Parathyroid adenoma (tissue), 2 donors: ENCODE data around the gene NEDD4L.

Experiments
- H2AFZ ChIP-seq: fragments of 300-600 bp; sonication (generic); one replicate; pipeline ENCODE4 v1.7.0; 2017; ENCODE audit warnings: antibody characterized with exemption, mild to moderate bottlenecking
- H3K27ac ChIP-seq: fragments of 300-600 bp; sonication (generic); one replicate; pipeline ENCODE4 v1.7.0; 2017
- H3K27me3 ChIP-seq: fragments of 300-600 bp; sonication (generic); one replicate; pipeline ENCODE4 v1.7.0; 2017; ENCODE audit warnings: low read length; ENCODE audit not compliant: control insufficient read depth, insufficient read depth
- H3K36me3 ChIP-seq: fragments of 300-600 bp; sonication (generic); one replicate; pipeline ENCODE4 v1.7.0; 2017; ENCODE audit warnings: low read length; ENCODE audit not compliant: control insufficient read depth, insufficient read depth
- H3K4me1 ChIP-seq: fragments of 300-600 bp; sonication (generic); one replicate; pipeline ENCODE4 v1.7.0; 2017; ENCODE audit warnings: control low read depth
- H3K4me2 ChIP-seq: fragments of 300-600 bp; sonication (generic); one replicate; pipeline ENCODE4 v1.7.0; 2017; ENCODE audit warnings: low read length
- H3K4me3 ChIP-seq: fragments of 300-600 bp; sonication (generic); one replicate; pipeline ENCODE4 v1.7.0; 2017; ENCODE audit warnings: low read depth, low read length
- H3K79me2 ChIP-seq: fragments of 300-600 bp; sonication (generic); one replicate; pipeline ENCODE4 v1.7.0; 2017; ENCODE audit warnings: control low read depth
- H3K9ac ChIP-seq: fragments of 300-600 bp; sonication (generic); one replicate; pipeline ENCODE4 v1.7.0; 2017; ENCODE audit warnings: mild to moderate bottlenecking
- H3K9me3 ChIP-seq: fragments of 300-600 bp; sonication (generic); one replicate; pipeline ENCODE4 v1.7.0; 2017; ENCODE audit warnings: low read length; ENCODE audit not compliant: control insufficient read depth
- CTCF ChIP-seq: fragments of 300-600 bp; sonication (generic); IDR thresholded peaks from one replicate; pipeline ENCODE4 v1.7.0; 2017; ENCODE audit warnings: antibody characterized with exemption, mild to moderate bottlenecking
- donor health status: primary hyperparathyroidism.

NEDD4L gene

GRCh38 chr18:58349650-58350049 is 305.6 kb downstream of the NEDD4L start:
- H3K27ac ChIP-seq, result no peak overlapping the region

GRCh38 chr18:58350526-58350925 is 306.5 kb downstream of the NEDD4L start:
- TF ChIP-seq CTCF, result no peak
- Histone ChIP-seq H3K27ac (no peak overlapping the region), H3K9ac (no peak overlapping the region), H3K79me2 (no peaks in the 10 kb centered on the region), H3K4me1 (peaks cover 8% of the 10 kb centered on the region), H3K27me3 (no peaks in the 10 kb centered on the region), H2AFZ (no peak overlapping the region), H3K4me2 (no peak overlapping the region), H3K4me3 (no peak overlapping the region), H3K36me3 (no peaks in the 10 kb centered on the region), H3K9me3 (no peaks in the 10 kb centered on the region)

More at GRCh38 chr18:58349650-58350049, 305.6 kb downstream of the NEDD4L start:
- Histone ChIP-seq H3K4me1 (peaks cover 8% of the 10 kb centered on the region), H3K36me3 (no peaks in the 10 kb centered on the region), H3K27me3 (no peaks in the 10 kb centered on the region), H3K4me3 (no peak overlapping the region), H3K9ac (no peak overlapping the region), H3K4me2 (no peak overlapping the region), H3K9me3 (no peaks in the 10 kb centered on the region), H3K79me2 (no peaks in the 10 kb centered on the region), H2AFZ (no peak overlapping the region)
- no peak for TF ChIP-seq CTCF

- TF ChIP-seq CTCF, result no peak
Measured at GRCh38 chr18:58351776-58352175, 307.8 kb downstream of the NEDD4L start.

GRCh38 chr18:58353581-58353980 is 309.6 kb downstream of the NEDD4L start:
- H3K27ac ChIP-seq, result no peak overlapping the region
- no peaks in the 10 kb centered on the region for H3K4me1 ChIP-seq
- H3K79me2 ChIP-seq, result no peaks in the 10 kb centered on the region
- no peak overlapping the region for H2AFZ ChIP-seq
- H3K36me3 ChIP-seq, result no peaks in the 10 kb centered on the region
- no peaks in the 10 kb centered on the region for H3K9me3 ChIP-seq
- no peak for TF ChIP-seq CTCF
- H3K9ac ChIP-seq, result no peak overlapping the region
- no peak overlapping the region for H3K4me3 ChIP-seq
- H3K27me3 ChIP-seq, result no peaks in the 10 kb centered on the region
- no peak overlapping the region for H3K4me2 ChIP-seq

More at GRCh38 chr18:58351776-58352175, 307.8 kb downstream of the NEDD4L start:
- H3K27me3 ChIP-seq, result no peaks in the 10 kb centered on the region
- peaks cover 5% of the 10 kb centered on the region for H3K4me1 ChIP-seq
- no peak overlapping the region for H2AFZ ChIP-seq
- no peaks in the 10 kb centered on the region for H3K36me3 ChIP-seq
- H3K4me2 ChIP-seq, result no peak overlapping the region
- H3K27ac ChIP-seq, result no peak overlapping the region
- no peak overlapping the region for H3K4me3 ChIP-seq
- H3K79me2 ChIP-seq, result no peaks in the 10 kb centered on the region
- no peak overlapping the region for H3K9ac ChIP-seq
- no peaks in the 10 kb centered on the region for H3K9me3 ChIP-seq

GRCh38 chr18:58354051-58354450 is 310.0 kb downstream of the NEDD4L start:
- H3K27me3 ChIP-seq, result no peaks in the 10 kb centered on the region
- no peak overlapping the region for H3K9ac ChIP-seq
- no peak overlapping the region for H2AFZ ChIP-seq
- H3K4me3 ChIP-seq, result no peak overlapping the region
- H3K27ac ChIP-seq, result no peak overlapping the region
- no peaks in the 10 kb centered on the region for H3K9me3 ChIP-seq
- H3K79me2 ChIP-seq, result no peaks in the 10 kb centered on the region
- no peaks in the 10 kb centered on the region for H3K4me1 ChIP-seq
- TF ChIP-seq CTCF, result no peak
- H3K36me3 ChIP-seq, result no peaks in the 10 kb centered on the region
- H3K4me2 ChIP-seq, result no peak overlapping the region
